GM12891 (cell line): Measurements from ENCODE around the gene ITPR3.

ENCODE experiments used
- DNase-seq: peaks from one replicate; pipeline ENCODE4 v3.0.0; 2011; ENCODE audit warnings: low spot score; ENCODE audit not compliant: insufficient read length
- FAIRE-seq: peaks from 2 replicates; lab custom pipeline; 2011; peaks lifted over from hg19 to GRCh38; lab: Jason Lieb, UNC
- PAX5 ChIP-seq: IDR thresholded peaks from 2 replicates; pipeline ENCODE4 v1.6.1; 2011; ENCODE audit warnings: low read length, moderate library complexity, mild to moderate bottlenecking; ENCODE audit not compliant: insufficient read depth, severe bottlenecking
- POLR2A ChIP-seq: IDR thresholded peaks from 2 replicates; pipeline ENCODE4 v1.6.1; 2011; ENCODE audit warnings: low read depth, low read length, control low read depth
- POLR2AphosphoS5 ChIP-seq: IDR thresholded peaks from 2 replicates; pipeline ENCODE4 v1.6.1; 2011; ENCODE audit warnings: low read depth, low read length, control low read depth
- POU2F2 ChIP-seq: IDR thresholded peaks from 2 replicates; pipeline ENCODE4 v1.6.1; 2011; ENCODE audit warnings: low read depth, mild to moderate bottlenecking, control low read depth, low read length, moderate library complexity
- SPI1 ChIP-seq: IDR thresholded peaks from 2 replicates; pipeline ENCODE4 v1.6.1; 2011; ENCODE audit warnings: low read depth, low read length, control low read depth
- TAF1 ChIP-seq: IDR thresholded peaks from 2 replicates; pipeline ENCODE4 v1.6.1; 2011; ENCODE audit warnings: low read depth, low read length, control low read depth

ITPR3 gene

DNA sequence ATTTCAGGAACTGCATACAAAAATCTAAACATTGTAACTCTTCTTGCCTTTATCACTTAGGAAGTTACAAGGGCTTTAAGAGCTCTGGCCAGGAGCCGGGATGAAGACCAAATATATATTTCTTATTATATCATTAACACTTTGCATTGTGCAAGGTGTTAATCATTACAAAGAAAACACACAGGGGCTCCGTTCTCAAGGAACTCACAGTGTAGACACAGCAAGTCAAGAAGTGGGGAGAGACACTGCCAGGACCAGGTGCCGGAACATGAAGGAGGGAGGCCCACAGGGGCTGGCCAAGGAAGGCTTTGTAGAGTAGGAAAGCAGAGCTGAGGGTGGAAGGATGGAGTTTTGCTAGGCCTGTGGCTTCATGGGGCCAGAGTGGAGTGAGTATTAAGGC lies 17.4 kb downstream of the ITPR3 start:
- FAIRE-seq (no peak), DNase-seq (no peak)
- no peak for TF ChIP-seq POLR2A
- no peak for TF ChIP-seq SPI1

DNA sequence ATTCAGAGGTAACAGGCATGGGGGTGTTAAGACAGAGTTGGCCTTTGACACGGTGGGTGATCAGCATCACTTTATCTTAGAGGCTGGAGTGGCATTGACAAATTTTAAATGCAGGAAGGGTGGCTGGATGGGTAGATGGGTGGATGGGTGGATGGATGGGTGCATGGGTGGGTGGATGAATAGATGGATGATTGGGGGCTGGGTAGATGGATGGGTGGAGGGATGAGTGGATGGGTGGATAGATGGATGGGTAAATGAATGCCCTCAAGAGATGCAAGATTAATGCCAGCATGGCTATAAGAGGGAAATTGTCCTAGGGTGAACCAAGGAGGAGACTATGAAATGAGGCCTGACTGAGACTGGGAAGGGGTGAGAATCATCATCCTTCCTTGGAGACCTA lies 18.4 kb downstream of the ITPR3 start:
- FAIRE-seq (no peak), DNase-seq (no peak)
- TF ChIP-seq POLR2A (no peak), TAF1 (no peak), SPI1 (no peak), POLR2AphosphoS5 (no peak), PAX5 (no peak), POU2F2 (no peak)

DNA sequence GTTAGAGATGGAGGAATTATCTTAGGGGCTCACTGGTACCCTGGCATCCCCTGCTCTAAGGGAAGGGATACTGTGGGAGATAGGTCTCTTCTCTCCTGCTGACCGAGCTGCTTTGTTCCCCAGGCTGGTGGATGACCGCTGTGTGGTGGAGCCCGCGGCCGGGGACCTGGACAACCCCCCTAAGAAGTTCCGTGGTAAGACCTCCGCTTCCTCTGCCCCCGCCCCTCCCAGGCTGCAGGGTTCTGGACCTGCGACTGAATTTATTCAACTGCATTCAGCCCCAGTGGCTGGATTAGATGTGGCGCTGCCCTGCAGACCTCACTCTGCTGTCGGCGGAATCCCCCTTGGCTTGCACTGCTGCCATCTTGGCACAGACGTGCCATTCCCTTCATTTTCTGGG lies 19.2 kb downstream of the ITPR3 start:
- TF ChIP-seq PAX5 = no peak
- TF ChIP-seq POLR2A = no peak
- TF ChIP-seq SPI1 = no peak
- no peak for TF ChIP-seq TAF1
- TF ChIP-seq POU2F2 = no peak
- FAIRE-seq = no peak
- DNase-seq = no peak

DNA sequence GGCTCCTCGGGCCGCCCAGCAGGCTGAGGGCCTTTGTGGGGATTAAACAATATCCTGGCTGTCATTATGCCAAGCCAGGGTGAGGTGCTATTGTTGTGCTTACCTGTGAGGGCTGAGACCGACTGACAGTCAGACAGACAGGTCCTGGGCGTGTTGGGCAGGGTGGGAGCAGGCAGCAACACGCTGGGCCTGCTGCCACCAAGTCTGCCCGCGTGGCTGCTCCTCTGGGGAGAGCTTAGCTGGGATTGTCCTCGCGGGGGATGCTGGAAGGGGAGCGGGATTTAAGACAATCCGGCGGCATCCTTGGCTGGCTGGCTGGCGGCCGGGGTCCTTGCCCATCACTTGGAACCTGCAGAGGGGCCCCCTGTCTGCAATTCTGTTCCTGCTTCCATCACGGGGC lies 20.0 kb downstream of the ITPR3 start:
- TF ChIP-seq POLR2A = no peak
- no peak for TF ChIP-seq SPI1
- TF ChIP-seq POU2F2 = no peak
- no peak for TF ChIP-seq PAX5
- no peak for TF ChIP-seq TAF1
- TF ChIP-seq POLR2AphosphoS5 = no peak
- FAIRE-seq (no peak), DNase-seq (no peak)

DNA sequence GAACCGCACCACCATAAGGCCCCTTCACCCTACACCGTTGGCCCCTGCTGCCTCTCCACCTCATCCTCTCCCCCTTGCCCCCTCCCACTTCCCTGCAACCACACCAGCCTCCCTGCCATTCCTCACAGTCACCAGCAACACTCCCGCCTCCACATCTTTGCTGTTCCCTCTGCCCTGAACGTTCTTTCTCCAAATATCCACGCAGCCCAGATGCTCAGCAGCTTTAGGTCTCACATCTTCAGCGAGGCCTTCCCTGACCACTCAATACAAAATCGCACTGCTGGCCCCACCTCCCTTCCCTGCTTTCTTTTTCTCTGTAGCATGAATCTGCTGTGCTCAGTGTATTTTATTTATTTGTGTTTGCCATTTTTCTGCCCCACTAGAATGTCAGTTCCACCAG lies 20.5 kb downstream of the ITPR3 start:
- FAIRE-seq (no peak), DNase-seq (no peak)
- no peak for TF ChIP-seq TAF1
- no peak for TF ChIP-seq POU2F2
- TF ChIP-seq POLR2AphosphoS5 = no peak
- no peak for TF ChIP-seq POLR2A

DNA sequence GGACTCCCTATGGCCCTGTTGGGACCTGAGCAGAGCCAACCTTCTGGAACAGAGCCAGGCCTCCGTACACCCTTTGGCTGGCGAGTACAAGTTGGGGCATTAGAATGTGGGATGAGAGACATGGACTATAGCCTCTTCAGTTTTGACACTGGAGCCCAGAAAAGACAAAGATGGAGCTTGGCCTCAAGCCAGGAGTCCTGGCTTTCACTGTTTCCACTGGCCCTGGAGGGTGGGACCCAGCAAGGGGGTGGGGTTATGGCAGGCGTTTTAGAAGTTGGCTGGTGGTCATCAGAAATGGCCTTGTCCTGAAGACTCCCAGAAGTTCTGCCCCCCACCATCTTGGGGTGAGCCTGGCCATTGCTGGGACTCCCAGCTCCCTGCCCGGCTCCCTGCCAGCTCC lies 21.8 kb downstream of the ITPR3 start:
- no peak for FAIRE-seq
- DNase-seq = no peak

DNA sequence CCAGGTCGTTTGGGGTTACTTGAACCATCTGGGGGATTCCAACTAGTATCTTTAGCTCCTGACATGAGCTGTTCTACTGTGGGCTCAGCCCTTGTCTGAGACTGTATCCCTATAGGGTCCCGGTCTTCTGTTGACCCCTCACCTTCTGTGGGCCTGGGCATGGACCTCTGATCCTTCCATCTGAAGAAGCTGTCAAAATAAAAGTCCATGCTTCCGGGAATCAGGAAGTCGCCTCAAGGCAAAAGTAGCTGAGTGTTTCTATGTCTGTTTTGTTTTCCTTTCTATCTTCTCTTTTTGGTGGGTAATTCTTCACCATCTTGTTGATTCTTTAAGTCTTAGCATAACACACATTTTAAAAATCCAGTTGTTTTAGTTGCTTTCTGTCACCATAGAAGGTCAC lies 30.3 kb downstream of the ITPR3 start:
- FAIRE-seq = no peak
- DNase-seq = no peak
- TF ChIP-seq SPI1 (no peak), POLR2AphosphoS5 (no peak), POLR2A (no peak), TAF1 (no peak), PAX5 (no peak), POU2F2 (no peak)

More for the DNA sequence above, 21.8 kb downstream of the ITPR3 start:
- TF ChIP-seq POLR2A (no peak), SPI1 (no peak), POU2F2 (no peak), PAX5 (no peak), POLR2AphosphoS5 (no peak), TAF1 (no peak)

DNA sequence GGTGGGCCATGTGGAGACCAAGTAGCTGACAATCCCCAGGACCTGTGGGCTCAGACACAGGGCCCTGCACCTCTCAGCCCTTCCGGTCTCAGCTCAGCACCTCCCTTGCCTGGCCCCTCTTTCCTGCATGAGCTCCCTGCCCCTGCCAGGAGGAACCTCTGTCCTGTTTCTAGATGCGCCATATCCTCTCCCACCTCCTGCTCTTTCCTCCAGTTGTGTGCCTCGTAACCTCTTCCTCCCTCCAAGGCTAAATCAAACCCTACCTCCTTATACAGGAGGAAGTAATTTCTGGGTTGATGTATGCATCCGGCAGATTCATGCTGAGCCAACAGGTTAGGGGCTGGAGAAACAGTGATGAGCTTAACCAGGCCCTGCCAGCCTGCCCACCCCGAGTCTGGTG lies 30.9 kb downstream of the ITPR3 start:
- TF ChIP-seq POU2F2 (no peak), SPI1 (no peak), PAX5 (no peak), POLR2AphosphoS5 (no peak), TAF1 (no peak), POLR2A (no peak)
- FAIRE-seq (no peak), DNase-seq (no peak)

DNA sequence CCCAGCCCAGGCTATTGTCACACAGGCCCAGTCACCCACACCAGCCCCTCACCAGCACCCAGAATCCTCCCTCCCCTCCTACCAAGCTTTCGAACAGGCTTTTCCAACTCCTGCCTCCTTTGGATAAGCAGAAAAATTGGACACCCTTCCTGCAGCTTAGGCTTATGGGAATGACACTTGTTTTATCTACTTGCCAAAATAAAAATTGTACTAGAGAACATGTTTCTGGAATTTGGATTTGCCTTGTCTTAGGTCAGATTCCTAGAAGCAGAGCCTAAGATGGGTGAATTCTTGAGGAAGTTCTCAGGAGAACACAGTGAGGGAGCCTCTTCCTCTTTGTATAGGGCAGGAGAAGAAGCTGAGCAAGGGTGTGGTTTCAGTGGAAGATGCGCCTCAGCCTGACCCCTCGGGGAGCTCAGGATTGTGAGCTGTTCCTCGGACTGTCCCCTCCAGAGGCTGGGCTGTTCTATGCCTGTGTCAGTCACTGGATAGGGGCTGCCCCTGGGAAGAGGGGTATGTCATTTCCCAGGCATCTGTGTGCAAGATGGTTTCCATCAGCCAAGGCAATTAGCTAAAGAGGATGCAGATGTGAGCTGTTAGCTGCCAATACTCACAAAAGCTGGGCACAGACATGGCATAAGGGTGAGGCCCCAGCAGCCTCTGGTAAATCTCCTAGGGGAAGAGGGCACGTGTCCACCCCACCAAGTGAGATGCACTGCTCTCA lies 33.9 kb downstream of the ITPR3 start:
- no peak for FAIRE-seq
- no peak for DNase-seq
- TF ChIP-seq POLR2AphosphoS5 (no peak), POU2F2 (no peak), SPI1 (no peak), TAF1 (no peak), POLR2A (no peak)

DNA sequence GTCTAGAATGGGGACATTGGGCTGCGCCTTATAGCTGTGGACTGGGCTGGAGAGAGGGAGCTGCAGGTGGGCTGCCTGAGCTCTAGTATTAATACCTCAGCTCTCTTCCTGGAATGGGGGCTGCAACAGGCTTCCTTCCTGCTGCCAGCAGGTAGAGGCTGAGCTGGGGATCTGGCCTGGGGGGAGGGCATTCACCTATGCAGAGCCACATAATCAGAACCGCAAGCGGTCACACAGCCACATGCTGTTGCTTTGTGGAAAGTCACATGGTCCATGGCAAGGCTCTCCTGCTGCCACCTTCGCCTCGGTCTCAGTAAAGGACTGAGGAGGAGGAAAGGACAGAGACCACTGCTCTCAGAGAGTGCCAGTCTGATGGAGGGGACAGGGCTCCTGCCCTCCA lies 35.7 kb downstream of the ITPR3 start:
- TF ChIP-seq SPI1 = no peak
- TF ChIP-seq POU2F2 = no peak
- TF ChIP-seq PAX5 = no peak
- TF ChIP-seq POLR2A = no peak
- TF ChIP-seq POLR2AphosphoS5 = no peak
- TF ChIP-seq TAF1 = no peak
- DNase-seq (no peak), FAIRE-seq (no peak)

DNA sequence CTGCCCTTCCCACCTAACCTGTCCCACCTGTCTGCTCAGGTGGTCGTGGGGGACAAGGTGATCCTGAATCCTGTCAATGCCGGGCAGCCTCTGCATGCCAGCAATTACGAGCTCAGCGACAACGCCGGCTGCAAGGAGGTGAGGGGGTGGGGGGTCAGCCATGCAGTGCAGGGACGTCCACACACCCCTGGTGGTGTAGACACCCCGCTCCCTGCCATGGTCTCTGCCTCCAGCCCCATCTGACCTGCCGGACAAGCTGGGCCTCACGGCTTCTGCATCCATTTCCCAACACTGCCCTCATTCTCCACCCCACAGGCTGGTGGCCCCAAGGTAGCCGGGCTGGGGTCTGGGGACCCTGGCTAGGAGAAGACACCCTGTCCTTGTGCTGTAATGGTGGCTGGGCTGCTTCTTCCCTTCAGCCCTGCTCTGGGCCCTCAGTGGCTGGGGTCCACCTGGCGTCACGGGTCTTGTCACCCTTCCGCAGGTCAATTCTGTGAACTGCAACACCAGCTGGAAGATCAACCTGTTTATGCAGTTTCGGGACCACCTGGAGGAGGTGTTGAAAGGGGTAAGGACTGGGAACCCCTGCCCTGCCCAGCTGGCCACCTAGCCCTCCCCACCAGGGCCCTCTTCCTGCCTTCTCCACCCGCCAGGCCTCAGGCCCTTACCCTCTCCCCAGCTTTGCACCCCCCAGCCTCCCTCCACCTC lies 38.0 kb downstream of the ITPR3 start:
- no peak for TF ChIP-seq POLR2AphosphoS5
- TF ChIP-seq POU2F2 = no peak
- TF ChIP-seq POLR2A = no peak
- no peak for TF ChIP-seq PAX5
- no peak for TF ChIP-seq TAF1
- TF ChIP-seq SPI1 = no peak
- FAIRE-seq (no peak), DNase-seq (no peak)
